NCI-H1092 treated with DMSO at 0.1 percent for 48 hours (cell line): ENCODE results near the gene SLC6A8.
"Not testable (repeated sequence)": the region's sequence is repeated elsewhere in the genome, so short reads cannot be mapped to it uniquely, and the experiment has no call there.

Experiments
- DNase-seq: peaks from one replicate; lab custom pipeline; 2025; lab: John Stamatoyannopoulos, UW

Gene SLC6A8

DNA sequence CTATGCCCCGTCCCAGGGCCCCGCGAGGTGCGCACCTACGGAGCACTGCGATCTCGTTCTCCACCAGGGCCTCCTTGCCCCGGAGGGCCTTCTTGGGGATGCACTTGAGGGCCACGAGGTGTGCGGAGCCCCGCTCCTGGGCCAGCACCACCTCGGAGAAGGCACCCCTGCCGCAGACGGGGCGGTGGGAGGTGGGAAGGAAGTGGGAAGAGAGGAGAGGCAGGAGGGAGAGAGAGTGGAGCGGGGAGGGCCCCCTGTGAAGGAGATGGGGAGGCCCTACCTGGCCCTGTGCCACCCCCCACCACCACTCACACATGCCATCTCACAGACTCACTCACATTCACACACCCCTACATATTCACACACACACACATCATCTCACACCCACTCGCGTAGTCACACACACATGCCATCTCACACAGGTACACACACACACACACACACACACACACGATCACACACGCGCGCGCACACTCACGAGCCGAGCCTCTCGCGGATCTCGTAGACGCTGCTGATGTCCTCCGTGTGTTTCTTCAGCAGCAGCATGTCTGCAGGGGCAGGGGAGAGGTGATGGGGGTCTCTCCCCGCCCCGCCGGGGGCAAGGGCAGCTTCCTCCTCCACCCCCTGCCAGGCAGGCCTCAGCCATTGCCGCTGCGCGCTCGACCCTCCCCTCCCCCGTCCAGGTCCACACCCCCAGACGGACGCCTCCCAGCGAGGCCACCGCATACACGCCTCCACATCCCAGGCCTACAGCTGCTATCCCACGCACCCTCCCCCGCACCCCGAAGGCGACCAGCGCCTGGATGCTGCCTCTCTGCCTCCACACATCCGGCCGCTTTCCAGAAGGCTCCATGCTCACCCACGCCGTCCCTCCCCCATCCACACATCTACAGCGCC, 14.9 kb upstream of the SLC6A8 start:
- no peak for DNase-seq

DNA sequence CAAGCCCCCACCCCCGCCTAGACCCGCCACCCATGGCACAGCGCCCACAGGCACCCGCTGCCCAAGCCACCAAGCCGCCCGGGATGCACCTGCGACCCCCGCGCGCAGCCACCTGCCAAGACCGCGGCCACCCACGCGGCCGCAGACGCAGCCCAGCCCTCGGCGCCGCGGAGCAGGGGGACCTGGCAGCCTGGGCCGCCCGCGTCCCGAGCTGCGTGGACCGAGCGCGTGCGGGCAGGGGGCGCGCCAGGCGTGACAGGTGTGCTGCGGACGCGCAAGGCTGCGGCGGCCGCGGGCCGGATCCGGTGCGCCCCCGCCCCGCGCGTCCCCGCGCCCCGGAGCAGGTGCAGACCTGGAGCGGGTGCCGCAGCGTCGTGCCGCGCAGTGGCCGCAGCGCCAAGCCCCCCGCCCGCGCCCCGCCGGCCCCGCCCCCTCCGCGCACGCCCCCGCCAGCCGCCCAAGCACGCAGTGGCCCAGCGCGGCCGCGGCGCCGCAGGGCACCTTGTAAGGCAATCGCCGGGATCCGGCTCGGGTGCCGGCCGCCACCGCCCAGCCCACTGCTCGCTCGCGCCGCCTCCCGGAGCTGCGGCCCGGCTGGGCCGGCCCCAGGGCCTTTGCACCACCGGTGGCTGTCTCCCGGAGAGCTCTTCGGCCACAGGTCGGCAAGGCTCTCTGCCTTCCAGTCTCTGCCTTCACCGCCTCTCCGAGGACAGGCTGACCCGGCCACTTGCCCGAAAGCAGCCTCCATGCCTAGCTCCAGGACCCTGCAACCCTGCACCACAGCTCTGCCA, 14.1 kb upstream of the SLC6A8 start, which contains the start of gene PNCK:
TSS of gene PNCK (minus strand) at position 386 of the 791 bp plus-strand sequence. CDS start 737 bp downstream, outside the sequence.
- no peak for DNase-seq

DNA sequence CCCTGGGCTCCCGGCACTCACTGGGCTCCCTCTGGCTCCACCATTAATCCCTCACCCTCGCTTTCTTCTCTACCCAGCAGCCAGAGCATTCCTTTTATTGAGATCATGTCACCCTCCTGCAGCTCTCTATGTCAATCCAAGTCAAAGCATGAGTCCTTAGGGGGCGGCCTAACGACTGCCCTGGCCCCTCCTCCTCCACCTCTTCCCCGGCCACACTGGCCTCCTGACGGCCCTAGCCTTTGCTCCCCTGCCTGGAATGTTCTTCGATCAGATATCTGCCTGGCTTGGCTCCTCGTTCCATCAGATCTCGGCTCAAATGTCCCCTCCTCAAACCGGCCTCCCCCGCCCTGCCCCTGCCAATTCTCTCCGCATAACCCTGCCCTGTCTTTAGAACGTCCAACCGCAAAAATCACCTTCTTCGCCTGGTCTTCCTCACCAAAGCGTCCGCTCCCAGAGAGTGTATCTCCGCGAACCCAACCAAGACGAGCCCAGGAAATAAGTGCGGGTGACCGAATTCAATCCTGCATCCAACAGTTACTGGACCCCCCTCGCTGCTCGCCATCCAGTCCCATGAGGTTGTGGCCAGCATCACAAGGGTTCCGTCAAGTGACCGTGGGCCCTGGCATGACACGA, 13.4 kb upstream of the SLC6A8 start:
- DNase-seq = no peak

DNA sequence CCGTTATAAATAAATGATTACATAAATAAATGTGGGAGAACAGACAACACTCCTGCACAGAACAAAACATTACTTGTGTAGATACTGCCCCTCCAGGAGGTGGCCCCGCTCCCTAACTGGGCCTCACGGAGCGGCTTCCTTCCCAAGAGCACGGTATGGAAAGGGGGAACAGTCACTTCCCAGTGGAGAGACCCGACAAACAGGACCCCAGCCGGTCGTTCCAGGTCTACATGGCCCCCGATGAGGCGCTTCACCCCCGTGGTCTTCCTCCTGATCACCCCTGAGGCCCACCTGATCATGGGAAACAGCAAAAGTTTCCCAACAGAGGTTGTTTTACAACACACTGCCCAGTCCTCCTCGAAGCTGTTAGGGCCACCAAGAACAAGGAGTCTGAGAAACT, 6.6 kb upstream of the SLC6A8 start:
- no peak for DNase-seq

DNA sequence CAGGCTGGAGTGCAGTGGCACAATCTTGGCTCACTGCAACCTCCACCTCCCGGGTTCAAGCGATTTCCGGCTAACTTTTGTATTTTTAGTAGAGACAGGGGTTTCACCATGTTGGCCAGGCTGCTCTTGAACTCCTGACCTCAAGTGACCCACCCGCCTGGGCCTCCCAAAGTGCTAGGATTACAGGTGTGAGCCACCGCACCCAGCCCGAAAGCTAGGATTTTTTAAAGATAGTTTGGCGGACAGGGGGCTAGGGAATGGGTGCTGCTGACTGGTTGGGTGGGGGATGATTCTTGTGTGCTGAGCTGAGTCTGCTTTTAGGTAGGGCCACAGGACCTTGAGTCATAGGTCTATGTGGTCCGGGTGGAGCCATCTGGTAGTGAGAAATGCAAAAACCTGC, 4.2 kb upstream of the SLC6A8 start:
- not testable (repeated sequence) for DNase-seq

DNA sequence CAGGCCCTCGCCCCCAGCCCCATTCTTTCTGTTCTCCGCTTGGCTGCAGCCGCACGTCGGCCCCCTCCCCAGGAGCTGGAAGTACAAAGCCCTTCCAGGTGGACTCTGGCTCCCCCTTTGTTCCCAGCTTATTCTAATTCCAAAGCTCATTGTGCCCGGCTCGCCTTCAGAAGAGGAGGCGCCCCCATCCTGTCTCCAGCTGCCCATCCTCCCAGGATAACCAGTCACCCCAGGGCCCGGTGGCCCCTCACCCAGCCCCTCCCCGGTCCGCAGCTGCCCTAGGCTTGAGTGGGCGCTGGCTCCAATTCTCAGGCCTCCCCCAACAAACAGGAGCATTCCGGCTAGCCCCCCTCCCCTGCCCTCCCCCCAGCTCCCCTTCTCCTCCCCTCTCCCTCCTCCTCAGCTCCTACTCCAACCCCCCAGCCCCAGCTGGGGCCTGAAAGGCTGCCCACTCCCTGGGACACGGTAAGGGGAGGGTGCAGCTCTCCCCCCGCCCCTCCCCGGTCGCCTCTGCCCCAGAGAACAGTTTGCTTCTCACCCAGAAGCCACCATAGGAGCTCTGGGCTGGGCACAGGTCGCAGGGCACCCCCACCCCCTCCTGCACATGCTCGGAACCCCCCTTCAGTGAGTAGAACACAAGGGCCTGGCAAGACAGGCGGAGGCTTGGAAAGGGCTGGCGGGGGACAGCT, 3.1 kb upstream of the SLC6A8 start:
- no peak for DNase-seq

DNA sequence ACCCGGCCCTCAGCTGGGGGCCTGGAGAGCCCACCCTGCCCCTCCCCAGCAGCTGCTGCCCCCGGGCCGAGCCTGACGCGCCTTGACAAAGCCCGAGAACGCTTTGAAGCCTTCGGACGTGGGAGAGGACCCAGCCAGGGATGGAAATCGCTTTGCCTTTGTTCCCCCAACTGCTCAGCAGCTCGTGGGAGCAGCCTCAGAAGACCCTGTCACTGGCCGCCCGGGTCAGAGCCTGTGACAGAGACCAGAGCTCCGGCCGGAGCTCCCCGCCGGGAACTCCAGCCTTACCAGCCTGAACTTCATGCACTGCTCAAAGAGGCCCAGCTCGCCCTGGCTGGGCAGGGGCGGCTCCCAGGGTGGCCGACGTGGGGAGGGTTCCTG, 2.6 kb upstream of the SLC6A8 start:
- no peak for DNase-seq

DNA sequence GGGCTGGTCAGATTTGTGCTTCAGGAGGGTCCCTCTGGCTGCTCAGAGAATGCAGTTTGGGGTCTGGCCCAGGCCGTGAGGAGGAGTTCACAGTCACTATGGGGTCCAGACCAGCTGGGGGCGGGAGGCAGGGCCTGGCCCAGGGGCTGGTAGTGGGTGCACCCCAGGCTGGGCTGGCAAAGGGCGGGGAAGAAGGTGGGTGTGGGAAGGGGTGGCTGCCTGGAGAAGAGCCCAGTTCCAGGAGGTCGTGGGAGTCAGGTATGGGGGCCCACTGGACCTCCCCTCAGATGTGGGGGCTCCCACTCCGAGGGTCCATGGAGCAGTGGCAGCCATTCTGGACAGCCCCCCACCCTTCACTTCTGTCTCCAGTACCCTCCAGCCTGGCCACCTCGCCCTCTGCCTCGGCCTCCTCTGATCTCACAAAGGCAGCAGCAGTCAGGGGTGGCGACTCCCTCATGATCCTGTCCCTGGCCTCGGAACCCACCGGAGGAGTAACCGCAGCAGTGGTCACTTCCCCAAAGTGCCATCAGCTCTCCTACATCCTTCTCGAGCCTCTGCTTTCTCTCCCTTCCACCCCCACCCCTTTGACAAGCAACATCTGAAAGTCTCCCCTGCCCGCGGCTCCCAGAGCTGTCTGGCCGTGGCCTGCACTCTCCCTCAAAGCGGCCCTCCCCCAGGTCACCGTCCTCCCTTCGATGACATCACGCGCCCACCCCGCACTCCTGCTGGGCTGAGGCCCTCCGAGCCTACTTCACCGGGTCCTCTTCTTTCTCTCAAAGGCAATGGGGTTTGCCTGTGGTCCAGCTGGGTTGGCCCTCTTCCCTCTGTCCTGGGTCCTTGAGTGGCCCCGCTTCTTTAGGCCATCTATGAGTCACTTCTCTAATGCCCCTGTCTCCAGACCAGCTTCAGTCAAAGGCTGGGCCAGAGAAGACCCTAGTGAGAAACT, 1.7 kb upstream of the SLC6A8 start:
- DNase-seq = no peak

DNA sequence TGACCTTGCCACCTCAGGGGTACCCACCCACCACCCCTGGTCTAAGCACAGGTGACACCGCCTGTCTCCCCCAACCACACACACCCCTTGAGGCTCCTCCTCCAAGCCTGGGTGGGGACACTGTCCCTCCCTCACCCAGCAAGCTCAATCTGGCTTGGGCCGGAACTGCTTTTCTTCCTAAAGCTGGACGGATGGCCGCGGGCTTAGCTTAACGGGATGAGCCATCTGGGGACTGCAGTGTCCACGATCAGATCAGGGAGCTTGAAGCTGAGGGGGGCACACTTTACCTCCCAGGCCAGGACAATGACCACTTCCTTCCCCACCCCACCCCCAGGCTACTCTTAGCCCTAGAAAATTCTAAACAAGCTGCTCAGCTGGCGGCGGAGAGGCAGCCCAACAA, 1.0 kb upstream of the SLC6A8 start:
- DNase-seq = no peak

DNA sequence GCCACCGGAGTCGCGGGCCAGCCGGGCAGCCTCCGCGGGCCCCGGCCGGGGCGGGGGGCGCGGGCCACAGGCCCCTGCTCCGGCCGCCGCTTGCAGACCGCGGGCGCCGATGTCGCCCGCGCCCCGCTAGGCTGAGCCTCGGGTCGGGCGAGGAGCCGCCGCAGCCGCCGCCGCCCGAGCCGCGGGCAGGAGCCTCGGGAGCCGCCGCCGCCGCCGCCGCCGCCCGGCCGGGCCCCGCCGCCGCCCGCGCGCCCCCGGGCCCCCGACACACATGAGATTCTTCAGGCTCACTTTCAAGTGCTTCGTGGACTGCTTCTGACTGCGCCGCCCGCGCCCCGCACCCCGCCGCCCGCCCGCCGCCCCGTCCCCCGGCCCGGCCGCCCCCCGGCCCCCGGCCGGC, 345 bp downstream of the SLC6A8 start:
- no peak for DNase-seq

DNA sequence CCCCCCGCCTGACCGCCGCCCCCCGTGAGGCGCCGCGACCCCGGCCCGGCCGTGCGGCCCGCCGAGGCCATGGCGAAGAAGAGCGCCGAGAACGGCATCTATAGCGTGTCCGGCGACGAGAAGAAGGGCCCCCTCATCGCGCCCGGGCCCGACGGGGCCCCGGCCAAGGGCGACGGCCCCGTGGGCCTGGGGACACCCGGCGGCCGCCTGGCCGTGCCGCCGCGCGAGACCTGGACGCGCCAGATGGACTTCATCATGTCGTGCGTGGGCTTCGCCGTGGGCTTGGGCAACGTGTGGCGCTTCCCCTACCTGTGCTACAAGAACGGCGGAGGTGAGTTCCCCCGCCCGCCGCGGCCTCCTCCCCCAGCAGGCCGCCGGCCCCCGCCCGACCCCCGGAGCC, 780 bp downstream of the SLC6A8 start:
- no peak for DNase-seq

DNA sequence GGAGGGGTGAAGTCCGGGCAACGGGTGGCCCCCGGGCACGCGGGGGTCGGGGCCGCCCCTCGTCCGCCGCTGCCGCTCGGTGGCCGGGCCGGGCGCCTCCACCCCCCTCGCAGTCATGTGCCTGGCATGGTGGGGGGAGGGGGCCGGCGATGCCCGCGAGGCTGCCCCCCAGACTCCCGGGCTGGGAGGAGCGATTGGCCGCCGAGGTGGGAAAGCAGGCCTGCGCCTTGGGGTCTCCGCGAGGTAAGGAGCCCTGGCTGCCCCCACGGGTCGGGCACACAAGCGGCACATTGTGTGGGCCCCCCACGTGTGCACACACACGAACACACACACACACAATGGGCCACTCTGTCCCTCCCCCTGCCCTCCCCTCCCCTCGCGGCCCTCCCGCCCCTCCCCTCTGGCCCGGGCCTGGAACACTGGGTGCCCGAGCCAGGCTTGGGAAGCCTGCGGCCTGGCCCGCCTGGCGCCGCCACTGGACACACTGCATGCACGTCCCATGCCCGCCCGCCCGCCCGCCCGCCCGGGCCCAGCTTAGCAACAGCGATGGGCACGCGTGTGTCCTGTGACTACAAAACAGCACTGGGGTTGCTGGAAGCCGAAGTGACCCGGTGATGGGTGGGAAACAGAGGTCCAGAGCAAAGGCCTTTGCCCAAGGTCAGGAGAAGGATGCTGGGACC, 1.3 kb downstream of the SLC6A8 start:
- no peak for DNase-seq

DNA sequence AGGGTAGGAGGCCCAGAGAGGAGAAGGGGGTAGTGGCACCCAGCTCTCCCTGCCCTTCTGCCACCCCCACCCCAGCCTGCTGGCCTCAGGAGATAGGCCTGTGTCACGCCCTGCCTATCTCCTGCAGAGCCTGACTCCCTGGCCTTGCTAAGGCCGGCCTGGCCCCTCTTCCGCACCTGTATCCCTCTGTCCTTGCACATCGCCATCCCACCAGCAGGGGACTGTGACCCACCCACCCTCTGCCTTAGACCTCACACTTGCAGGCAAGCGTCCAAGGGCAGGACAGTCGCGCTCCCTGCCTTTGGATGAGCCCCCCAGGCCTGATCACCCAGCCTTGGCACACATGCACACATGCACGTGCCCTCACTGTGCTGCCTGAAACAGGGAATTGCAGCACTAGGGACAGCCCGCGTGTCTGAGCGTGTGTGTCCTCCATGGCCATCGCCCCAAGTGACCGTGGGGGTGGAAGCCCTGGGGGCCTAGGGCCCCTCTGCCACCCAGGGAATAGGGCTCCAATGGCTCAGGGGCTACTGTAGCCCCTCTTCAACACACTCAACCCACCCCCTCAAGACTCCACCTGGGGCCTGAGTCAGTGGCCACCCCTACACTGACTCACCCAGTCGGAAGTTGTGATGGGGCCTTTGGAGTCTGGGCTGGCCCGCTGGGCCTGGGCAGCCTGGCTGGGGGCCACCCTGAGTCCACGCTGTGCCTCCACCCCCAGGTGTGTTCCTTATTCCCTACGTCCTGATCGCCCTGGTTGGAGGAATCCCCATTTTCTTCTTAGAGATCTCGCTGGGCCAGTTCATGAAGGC, 2.1 kb downstream of the SLC6A8 start:
- DNase-seq = no peak

DNA sequence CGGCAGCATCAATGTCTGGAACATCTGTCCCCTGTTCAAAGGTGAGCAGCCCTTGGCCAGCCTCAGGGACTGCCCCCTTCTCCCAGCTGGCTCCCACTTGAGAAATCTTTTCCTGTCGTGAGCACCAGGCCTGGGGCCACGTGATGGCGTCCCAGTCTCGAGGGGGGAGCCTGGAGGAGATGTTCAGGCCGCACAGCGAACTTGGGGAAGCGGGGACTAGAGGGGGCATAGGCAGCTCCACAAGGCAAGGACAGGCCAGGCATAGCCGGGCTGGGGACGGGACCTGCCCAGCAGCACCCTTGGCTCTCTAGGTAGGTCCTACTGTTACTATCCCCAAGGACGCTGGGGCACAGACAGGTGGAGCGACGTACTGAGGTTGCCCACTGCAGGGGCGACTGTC, 2.7 kb downstream of the SLC6A8 start:
- no peak for DNase-seq

DNA sequence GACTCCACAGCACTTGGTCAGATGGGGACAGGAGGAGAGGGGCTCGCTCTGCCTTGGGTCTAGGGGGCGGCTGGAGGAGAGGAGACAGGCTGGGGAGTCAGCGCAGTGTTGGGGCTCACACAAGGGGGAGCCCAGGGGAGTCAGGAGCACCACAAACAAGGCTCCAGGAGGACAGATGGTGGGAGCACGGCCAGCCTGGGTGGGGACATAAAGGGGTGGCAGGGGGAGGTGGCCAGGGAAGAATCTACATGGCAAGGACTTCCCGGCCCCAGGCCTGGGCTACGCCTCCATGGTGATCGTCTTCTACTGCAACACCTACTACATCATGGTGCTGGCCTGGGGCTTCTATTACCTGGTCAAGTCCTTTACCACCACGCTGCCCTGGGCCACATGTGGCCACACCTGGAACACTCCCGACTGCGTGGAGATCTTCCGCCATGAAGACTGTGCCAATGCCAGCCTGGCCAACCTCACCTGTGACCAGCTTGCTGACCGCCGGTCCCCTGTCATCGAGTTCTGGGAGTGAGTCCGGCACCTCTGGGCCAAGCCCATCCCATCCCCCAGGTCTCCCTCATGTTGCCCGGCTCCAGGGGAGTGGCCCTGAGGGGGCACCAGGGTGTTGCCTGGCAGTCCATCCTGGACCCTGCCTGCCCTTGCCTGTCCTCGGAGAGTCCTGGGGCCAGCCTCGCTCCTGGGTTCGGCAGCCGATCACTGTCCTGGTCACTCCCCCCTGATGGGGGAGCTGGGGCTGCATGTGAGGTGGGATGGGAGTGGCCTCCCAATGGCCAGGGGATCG, 3.5 kb downstream of the SLC6A8 start:
- not testable (repeated sequence) for DNase-seq

DNA sequence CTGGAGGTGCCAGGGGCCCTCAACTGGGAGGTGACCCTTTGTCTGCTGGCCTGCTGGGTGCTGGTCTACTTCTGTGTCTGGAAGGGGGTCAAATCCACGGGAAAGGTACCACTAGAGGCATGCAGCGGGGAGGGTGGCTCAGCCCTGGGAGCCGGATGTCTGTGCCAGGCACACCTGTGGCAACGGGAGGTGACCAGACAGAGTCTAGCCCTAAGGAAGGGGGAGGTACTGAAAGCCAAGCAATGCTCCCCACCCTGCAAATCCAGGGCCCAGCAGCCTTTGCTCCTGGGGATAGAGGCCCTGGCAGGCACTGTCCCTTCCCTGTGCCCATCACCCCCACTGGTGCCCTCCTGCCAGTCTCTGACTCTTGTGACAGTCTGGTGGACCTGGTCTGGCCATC, 4.3 kb downstream of the SLC6A8 start:
- DNase-seq = no peak

DNA sequence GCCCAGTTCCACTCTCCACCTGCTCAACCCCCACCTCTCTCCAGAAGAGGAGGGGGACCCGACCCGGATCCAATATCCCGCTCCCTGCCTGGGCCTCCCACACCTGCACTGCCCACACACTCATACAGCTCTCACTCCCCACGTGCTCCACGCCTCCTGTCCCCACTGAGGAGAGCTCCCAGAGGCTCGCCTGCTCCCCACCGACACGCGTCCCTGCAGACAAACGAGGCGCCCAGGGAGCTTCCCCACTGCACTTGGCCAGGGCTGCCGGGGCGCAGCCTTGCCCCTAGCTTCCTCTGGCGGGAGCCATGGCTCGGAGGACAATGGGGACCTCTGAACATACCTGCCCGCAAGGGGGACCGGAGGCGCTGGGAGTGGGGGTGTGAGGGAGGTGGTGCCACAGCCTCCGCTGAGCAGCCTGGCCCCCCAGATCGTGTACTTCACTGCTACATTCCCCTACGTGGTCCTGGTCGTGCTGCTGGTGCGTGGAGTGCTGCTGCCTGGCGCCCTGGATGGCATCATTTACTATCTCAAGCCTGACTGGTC, 5.0 kb downstream of the SLC6A8 start:
- DNase-seq = no peak
